ENCODE results near the gene ZC3H8. TPM values are rescaled to one million over a fixed set of nuclear protein-coding genes. Genes with fewer than 3 reads are reported as not detected.
"Not testable (repeated sequence)": the region's sequence is repeated elsewhere in the genome, so short reads cannot be mapped to it uniquely, and the experiment has no call there.

Gene ZC3H8
- total RNA-seq, 1 donor from 2014 or later: 13.1 TPM

- Mint-ChIP-seq H3K36me3 (ENCODE audit: unreplicated experiment) (no peaks in the 10 kb centered on the region), H3K27me3 (ENCODE audit: unreplicated experiment) (no peaks in the 10 kb centered on the region), H3K4me3 (ENCODE audit: unreplicated experiment) (no peak overlapping the region), H3K4me1 (ENCODE audit: low read depth, unreplicated experiment) (no peaks in the 10 kb centered on the region), H3K27ac (ENCODE audit: unreplicated experiment) (no peak overlapping the region), H3K9me3 (ENCODE audit: unreplicated experiment) (no peaks in the 10 kb centered on the region)
- TF ChIP-seq CTCF (IDR thresholded peaks at IDR 0.05; ENCODE audit: partially characterized antibody, unreplicated experiment): no peak
- DNase-seq: no peak
Measured at GRCh38 chr2:112295407-112296078, 40.7 kb upstream of the ZC3H8 start.

GRCh38 chr2:112293636-112294401 lies 39.0 kb upstream of the ZC3H8 start:
- no peak for DNase-seq
- TF ChIP-seq CTCF (IDR thresholded peaks at IDR 0.05; ENCODE audit: partially characterized antibody, unreplicated experiment): no peak
- Mint-ChIP-seq H3K9me3 (ENCODE audit: unreplicated experiment) (no peaks in the 10 kb centered on the region), H3K36me3 (ENCODE audit: unreplicated experiment) (no peaks in the 10 kb centered on the region), H3K4me3 (ENCODE audit: unreplicated experiment) (no peak overlapping the region), H3K27ac (ENCODE audit: unreplicated experiment) (no peak overlapping the region), H3K4me1 (ENCODE audit: low read depth, unreplicated experiment) (no peaks in the 10 kb centered on the region), H3K27me3 (ENCODE audit: unreplicated experiment) (no peaks in the 10 kb centered on the region)

- Mint-ChIP-seq H3K9me3 (ENCODE audit: unreplicated experiment) (no peaks in the 10 kb centered on the region), H3K27me3 (ENCODE audit: unreplicated experiment) (no peaks in the 10 kb centered on the region), H3K27ac (ENCODE audit: unreplicated experiment) (no peak overlapping the region), H3K4me3 (ENCODE audit: unreplicated experiment) (no peak overlapping the region), H3K36me3 (ENCODE audit: unreplicated experiment) (no peaks in the 10 kb centered on the region), H3K4me1 (ENCODE audit: low read depth, unreplicated experiment) (no peaks in the 10 kb centered on the region)
- TF ChIP-seq CTCF (IDR thresholded peaks at IDR 0.05; ENCODE audit: partially characterized antibody, unreplicated experiment): no peak
- no peak for DNase-seq
Measured at GRCh38 chr2:112290648-112291047, 35.8 kb upstream of the ZC3H8 start.

GRCh38 chr2:112290088-112290487 lies 35.2 kb upstream of the ZC3H8 start:
- no peak for DNase-seq
- Mint-ChIP-seq H3K4me1 (ENCODE audit: low read depth, unreplicated experiment) (no peaks in the 10 kb centered on the region), H3K27me3 (ENCODE audit: unreplicated experiment) (no peaks in the 10 kb centered on the region), H3K36me3 (ENCODE audit: unreplicated experiment) (no peaks in the 10 kb centered on the region), H3K27ac (ENCODE audit: unreplicated experiment) (no peak overlapping the region), H3K4me3 (ENCODE audit: unreplicated experiment) (no peak overlapping the region), H3K9me3 (ENCODE audit: unreplicated experiment) (no peaks in the 10 kb centered on the region)
- no peak for TF ChIP-seq CTCF (IDR thresholded peaks at IDR 0.05; ENCODE audit: partially characterized antibody, unreplicated experiment)

- not testable (repeated sequence) for H3K9me3 Mint-ChIP-seq (ENCODE audit: unreplicated experiment); H3K27me3 Mint-ChIP-seq (ENCODE audit: unreplicated experiment); H3K36me3 Mint-ChIP-seq (ENCODE audit: unreplicated experiment); H3K27ac Mint-ChIP-seq (ENCODE audit: unreplicated experiment); H3K4me3 Mint-ChIP-seq (ENCODE audit: unreplicated experiment); DNase-seq
- peaks cover 10% of the 10 kb centered on the region for H3K4me1 Mint-ChIP-seq (ENCODE audit: low read depth, unreplicated experiment)
Measured at GRCh38 chr2:112283535-112283934, 28.7 kb upstream of the ZC3H8 start.

GRCh38 chr2:112282066-112282465 lies 27.2 kb upstream of the ZC3H8 start:
- H3K4me1 Mint-ChIP-seq (ENCODE audit: low read depth, unreplicated experiment): peaks cover 10% of the 10 kb centered on the region
- H3K27me3 Mint-ChIP-seq (ENCODE audit: unreplicated experiment); H3K4me3 Mint-ChIP-seq (ENCODE audit: unreplicated experiment); H3K9me3 Mint-ChIP-seq (ENCODE audit: unreplicated experiment); H3K36me3 Mint-ChIP-seq (ENCODE audit: unreplicated experiment); DNase-seq; H3K27ac Mint-ChIP-seq (ENCODE audit: unreplicated experiment): not testable (repeated sequence)

Measured in glutamatergic neuron (in vitro differentiated cells).